Bronchus fibroblast of lung (primary cell): Measurements from ENCODE around the gene KRTAP19-4. TPM values are rescaled to one million over a fixed set of nuclear protein-coding genes. Genes with fewer than 3 reads are reported as not detected.

Experiments used
- total RNA-seq: library from RNA; depleted of rRNA; stranded (reverse); fragments of >200 nt; gene quantifications from 2 replicates; pipeline ENCODE4 v1.2.3, GENCODE V29; 2015

KRTAP19-4 gene, protein sequence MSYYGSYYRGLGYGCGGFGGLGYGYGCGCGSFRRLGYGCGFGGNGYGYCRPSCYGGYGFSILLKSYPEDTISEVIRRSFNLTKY
- total RNA-seq, result not detected in 2 replicates

DNA sequence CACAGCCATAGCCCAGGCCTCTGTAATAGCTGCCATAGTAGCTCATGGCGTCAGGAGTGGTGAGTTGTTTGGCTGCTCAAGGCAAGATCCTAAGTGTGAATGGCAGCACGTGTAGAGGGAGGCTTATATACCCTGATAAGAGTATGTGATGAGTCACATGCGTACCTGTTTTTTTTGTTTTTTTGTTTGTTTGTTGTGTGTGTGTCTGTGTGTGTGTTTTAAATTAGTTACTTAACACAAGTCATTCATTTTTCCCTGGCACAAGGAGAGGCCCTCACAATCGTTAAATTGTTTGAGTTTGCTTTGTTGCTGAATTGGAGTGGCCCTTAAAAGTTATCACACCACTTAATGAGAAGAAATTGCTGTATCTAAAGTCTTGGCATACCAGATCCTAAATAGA lies at the start of gene KRTAP19-4:
KRTAP19-4 (minus strand) TSS at position 101 of the 400 bp plus-strand sequence; CDS start at position 46, 55 bp downstream.

DNA sequence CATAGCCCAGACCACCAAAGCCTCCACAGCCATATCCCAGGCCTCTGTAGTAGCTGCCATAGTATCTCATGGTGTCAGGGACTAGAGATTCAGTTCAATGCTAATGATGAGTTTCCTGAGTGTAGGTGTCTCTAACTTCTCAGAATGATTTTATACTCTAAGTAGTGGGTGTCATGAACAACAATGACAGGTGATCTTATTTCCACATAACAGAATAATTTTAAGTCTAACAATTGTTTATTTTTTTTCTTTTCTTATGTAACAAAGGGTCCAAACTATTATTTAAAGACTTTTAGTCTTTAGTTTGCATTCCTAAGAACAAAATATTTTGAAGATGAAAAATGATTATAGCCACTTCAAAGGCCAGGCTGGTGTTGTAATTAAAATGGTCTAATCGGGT lies 44.8 kb upstream of the KRTAP19-4 start, which contains the start of gene KRTAP19-6:
KRTAP19-6 (minus strand) TSS at position 101 of the 400 bp plus-strand sequence; CDS start at position 70, 31 bp downstream.

DNA sequence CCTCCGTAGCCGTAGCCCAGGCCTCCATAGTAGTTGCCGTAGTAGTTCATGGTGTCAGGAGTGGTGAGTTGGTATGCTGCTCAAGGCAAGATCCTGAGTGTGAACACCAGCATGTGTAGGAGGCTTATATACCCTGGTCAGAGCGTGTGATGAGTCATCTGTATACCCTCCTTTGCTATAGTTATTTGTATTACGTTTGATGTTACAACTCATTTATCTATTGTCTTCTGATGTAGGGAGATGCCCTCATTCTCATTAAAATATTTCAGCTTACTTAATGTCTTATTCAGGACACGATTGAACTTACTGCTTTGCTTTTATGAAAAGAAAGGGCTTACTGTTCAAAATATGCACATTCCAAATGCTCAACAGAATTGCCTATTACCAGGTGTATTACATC lies 5.1 kb upstream of the KRTAP19-4 start, which contains the start of gene KRTAP19-5:
KRTAP19-5 (minus strand) TSS at position 101 of the 400 bp plus-strand sequence; CDS start at position 50, 51 bp downstream.

DNA sequence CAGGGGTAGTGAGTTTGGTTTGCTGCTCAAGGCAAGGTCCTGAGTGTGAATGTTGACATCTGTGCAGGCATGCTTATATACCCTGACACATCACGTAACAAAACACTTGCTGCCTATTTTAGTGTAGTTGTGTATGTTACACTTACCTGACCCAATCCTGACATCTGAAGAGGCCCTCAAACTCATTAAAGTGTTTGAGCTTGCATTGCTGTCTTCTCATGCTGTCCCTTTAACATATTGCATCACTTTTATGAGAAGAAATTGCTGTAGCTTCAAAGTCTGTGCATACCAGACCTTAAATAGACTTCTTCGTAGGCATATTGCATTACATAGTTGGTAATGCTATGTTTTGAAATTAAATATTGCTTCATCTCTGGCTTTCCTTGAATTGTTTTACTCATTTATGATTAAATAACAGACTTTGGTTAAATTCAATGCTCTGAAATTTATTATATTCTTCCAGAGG lies 5.0 kb downstream of the KRTAP19-4 start, which contains the start of gene KRTAP19-3:
KRTAP19-3 (minus strand) TSS at position 51 of the 466 bp plus-strand sequence. CDS start 56 bp downstream, outside the sequence.

DNA sequence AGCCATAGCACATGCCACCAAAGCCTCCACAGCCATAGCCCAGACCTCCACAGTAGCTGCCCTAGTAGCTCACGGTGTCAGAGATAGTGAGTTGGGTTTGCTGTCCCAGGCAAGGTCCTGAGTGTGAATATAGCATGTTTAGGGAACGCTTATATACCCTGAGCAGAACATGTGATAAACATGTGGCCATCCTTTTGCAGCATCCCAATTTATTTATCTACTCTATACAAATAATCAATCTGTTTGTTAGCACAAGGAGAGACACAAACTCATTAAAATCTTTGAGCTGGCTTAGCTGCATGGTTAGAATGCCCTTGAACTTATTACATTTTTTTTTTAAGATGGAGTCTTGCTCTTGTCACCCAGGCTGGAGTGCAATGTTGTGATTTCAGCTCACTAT lies 9.6 kb downstream of the KRTAP19-4 start, which contains the start of gene KRTAP19-2:
KRTAP19-2 (minus strand) TSS at position 101 of the 400 bp plus-strand sequence; CDS start at position 13, 88 bp downstream.

DNA sequence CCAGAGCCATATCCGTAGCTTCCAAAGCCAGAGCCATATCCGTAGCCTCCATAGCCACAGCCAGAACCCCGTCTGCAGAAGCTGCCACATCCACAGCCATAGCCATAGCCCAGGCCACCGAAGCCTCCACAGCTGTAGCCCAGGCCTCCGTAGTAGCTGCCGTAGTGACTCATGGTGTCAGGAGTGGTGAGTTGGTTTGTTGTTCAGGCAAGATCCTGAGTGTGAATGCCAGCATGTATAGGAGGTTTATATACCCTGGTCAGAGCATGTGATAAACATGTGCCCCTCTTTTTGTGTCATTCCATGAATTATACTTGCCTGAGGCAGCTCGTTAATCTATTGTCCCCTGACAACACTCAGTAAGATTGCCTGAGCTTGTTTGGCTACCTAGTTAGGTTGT lies 16.8 kb downstream of the KRTAP19-4 start, which contains the start of gene KRTAP19-1:
KRTAP19-1 (minus strand) TSS at position 223 of the 400 bp plus-strand sequence; CDS start at position 173, 50 bp downstream.

Other genes with a start within 250 kb of the KRTAP19-4 start
- not detected in 2 replicates for gene KRTAP24-1, start 214.2 kb downstream of the KRTAP19-4 start, total RNA-seq
- not detected in 2 replicates for gene KRTAP25-1, start 207.7 kb downstream of the KRTAP19-4 start, total RNA-seq
- not detected in 2 replicates for gene KRTAP26-1, start 176.8 kb downstream of the KRTAP19-4 start, total RNA-seq
- gene KRTAP27-1, start 159.5 kb downstream of the KRTAP19-4 start, total RNA-seq, result not detected in 2 replicates
- gene KRTAP23-1, start 148.6 kb downstream of the KRTAP19-4 start, total RNA-seq, result not detected in 2 replicates
- gene KRTAP13-2, start 124.9 kb downstream of the KRTAP19-4 start, total RNA-seq, result not detected in 2 replicates
- gene KRTAP13-1, start 101.1 kb downstream of the KRTAP19-4 start, total RNA-seq, result not detected in 2 replicates
- gene KRTAP13-3, start 71.2 kb downstream of the KRTAP19-4 start, total RNA-seq, result not detected in 2 replicates
- not detected in 2 replicates for gene KRTAP13-4, start 66.9 kb downstream of the KRTAP19-4 start, total RNA-seq
- gene KRTAP15-1, start 56.9 kb downstream of the KRTAP19-4 start, total RNA-seq, result not detected in 2 replicates
- gene KRTAP19-1, start 16.8 kb downstream of the KRTAP19-4 start, total RNA-seq, result not detected in 2 replicates
- not detected in 2 replicates for gene KRTAP19-2, start 9.7 kb downstream of the KRTAP19-4 start, total RNA-seq
- not detected in 2 replicates for gene KRTAP19-3, start 5.2 kb downstream of the KRTAP19-4 start, total RNA-seq
- gene KRTAP19-5, start 5.0 kb upstream of the KRTAP19-4 start, total RNA-seq, result not detected in 2 replicates
- not detected in 2 replicates for gene KRTAP19-6, start 44.7 kb upstream of the KRTAP19-4 start, total RNA-seq
- not detected in 2 replicates for gene KRTAP19-7, start 64.1 kb upstream of the KRTAP19-4 start, total RNA-seq
- not detected in 2 replicates for gene KRTAP22-2, start 93.2 kb upstream of the KRTAP19-4 start, total RNA-seq
- gene KRTAP6-3, start 95.3 kb upstream of the KRTAP19-4 start, total RNA-seq, result not detected in 2 replicates
- not detected in 2 replicates for gene KRTAP6-2, start 101.7 kb upstream of the KRTAP19-4 start, total RNA-seq
- not detected in 2 replicates for gene KRTAP22-1, start 103.9 kb upstream of the KRTAP19-4 start, total RNA-seq
- not detected in 2 replicates for gene KRTAP6-1, start 116.8 kb upstream of the KRTAP19-4 start, total RNA-seq
- gene KRTAP20-1, start 119.3 kb upstream of the KRTAP19-4 start, total RNA-seq, result not detected in 2 replicates
- gene KRTAP20-4, start 123.5 kb upstream of the KRTAP19-4 start, total RNA-seq, result not detected in 2 replicates
- gene KRTAP20-2, start 138.0 kb upstream of the KRTAP19-4 start, total RNA-seq, result not detected in 2 replicates
- gene KRTAP20-3, start 145.7 kb upstream of the KRTAP19-4 start, total RNA-seq, result not detected in 2 replicates
- gene KRTAP21-3, start 221.6 kb upstream of the KRTAP19-4 start, total RNA-seq, result not detected in 2 replicates